ENCODE data around the gene SCN9A.

DNA sequence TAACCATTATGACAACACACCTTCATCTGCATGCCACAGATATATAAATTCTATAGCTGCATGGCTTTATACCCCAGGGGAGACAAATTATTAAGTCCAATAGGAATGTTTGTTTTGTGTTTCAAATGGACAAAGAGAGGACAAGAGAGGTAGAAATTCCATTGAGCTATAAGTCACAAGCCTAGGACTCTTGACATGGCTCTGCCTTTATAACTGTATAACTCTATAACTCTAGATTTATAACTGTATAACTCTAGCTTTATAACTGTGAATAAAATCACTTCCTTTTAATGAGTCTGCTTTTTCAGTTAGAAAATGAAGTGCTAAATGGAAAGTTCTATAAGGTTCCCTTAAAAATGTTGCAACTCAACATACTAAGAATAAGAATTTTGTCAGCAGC lies 106.4 kb downstream of the SCN9A start:
- TF ChIP-seq, protein P1, sequence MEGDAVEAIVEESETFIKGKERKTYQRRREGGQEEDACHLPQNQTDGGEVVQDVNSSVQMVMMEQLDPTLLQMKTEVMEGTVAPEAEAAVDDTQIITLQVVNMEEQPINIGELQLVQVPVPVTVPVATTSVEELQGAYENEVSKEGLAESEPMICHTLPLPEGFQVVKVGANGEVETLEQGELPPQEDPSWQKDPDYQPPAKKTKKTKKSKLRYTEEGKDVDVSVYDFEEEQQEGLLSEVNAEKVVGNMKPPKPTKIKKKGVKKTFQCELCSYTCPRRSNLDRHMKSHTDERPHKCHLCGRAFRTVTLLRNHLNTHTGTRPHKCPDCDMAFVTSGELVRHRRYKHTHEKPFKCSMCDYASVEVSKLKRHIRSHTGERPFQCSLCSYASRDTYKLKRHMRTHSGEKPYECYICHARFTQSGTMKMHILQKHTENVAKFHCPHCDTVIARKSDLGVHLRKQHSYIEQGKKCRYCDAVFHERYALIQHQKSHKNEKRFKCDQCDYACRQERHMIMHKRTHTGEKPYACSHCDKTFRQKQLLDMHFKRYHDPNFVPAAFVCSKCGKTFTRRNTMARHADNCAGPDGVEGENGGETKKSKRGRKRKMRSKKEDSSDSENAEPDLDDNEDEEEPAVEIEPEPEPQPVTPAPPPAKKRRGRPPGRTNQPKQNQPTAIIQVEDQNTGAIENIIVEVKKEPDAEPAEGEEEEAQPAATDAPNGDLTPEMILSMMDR (IDR thresholded peaks at IDR 0.05): no peak
- TF ChIP-seq POLR2A (IDR thresholded peaks at IDR 0.05): no peak
